A673 (cell line): ENCODE measurements around the gene FAM170B.

Source experiments
- EZH2 ChIP-seq: fragments of 200-600 bp; sonication (generic); IDR thresholded peaks from 2 replicates; pipeline ENCODE4 v1.6.1; 2017; ENCODE audit warnings: borderline replicate concordance, low read depth, mild to moderate bottlenecking, mixed read lengths, antibody characterized with exemption, low read length; ENCODE audit not compliant: poor library complexity, severe bottlenecking
- TF ChIP-seq, protein P1 (sequence below): fragments of 300-800, 200-600 bp; sonication (generic); conservative IDR thresholded peaks from 2 replicates; pipeline ENCODE4 v1.5.1; 2017; ENCODE audit warnings: low read depth, mild to moderate bottlenecking, antibody characterized with exemption, low read length, moderate library complexity, mixed read lengths

DNA sequence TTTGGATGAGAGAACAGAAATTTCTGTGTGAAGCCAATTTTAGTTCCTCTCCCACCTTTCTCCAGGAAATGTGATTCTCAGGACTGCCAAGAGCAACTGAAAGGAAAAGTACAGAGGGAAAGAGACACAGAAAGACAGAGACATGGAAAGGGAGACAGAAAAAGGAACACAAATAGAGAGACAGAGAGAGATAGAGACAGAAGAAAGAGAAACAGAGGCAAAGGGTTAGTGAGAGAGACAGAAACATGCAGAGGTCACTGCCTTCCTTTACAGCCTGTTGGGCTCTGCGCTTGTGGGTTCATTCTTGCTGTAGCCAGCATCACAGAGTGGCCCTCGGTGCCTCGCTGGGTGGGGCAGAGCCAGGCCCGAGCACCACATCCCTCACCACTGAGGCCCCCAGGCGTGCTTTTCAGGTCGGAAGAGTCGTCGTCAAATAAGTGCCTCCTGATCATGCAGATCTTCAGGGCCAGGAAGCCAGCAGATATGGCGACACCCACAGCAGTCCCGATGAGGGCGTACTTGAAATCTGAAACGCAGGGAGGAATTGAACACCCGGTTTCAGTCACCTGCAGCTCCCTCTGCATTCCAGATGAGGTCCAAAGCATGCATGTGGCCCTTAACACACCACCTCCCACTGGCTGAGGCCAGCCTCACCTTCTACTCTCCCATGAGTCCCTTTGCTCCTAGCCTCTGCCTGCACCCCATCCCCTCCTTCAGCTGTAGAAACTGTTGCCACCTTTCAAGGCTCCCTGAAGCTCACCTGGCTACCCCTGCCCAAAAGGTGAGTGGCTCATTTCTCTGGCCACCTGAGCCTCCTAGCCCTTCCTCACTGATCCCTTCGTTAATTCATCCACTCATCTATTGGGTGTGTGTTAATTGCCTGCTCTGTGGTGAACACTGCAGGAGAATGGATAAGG lies 32.9 kb upstream of the FAM170B start:
- TF ChIP-seq, protein P1, sequence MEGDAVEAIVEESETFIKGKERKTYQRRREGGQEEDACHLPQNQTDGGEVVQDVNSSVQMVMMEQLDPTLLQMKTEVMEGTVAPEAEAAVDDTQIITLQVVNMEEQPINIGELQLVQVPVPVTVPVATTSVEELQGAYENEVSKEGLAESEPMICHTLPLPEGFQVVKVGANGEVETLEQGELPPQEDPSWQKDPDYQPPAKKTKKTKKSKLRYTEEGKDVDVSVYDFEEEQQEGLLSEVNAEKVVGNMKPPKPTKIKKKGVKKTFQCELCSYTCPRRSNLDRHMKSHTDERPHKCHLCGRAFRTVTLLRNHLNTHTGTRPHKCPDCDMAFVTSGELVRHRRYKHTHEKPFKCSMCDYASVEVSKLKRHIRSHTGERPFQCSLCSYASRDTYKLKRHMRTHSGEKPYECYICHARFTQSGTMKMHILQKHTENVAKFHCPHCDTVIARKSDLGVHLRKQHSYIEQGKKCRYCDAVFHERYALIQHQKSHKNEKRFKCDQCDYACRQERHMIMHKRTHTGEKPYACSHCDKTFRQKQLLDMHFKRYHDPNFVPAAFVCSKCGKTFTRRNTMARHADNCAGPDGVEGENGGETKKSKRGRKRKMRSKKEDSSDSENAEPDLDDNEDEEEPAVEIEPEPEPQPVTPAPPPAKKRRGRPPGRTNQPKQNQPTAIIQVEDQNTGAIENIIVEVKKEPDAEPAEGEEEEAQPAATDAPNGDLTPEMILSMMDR: no peak
- TF ChIP-seq EZH2: no peak
